ENCODE results near the gene MGAT4B.

The MGAT4B gene

GRCh38 chr5:179769796-179770195 lies 36.9 kb downstream of the MGAT4B start:
- DNase-seq (ENCODE audit: low read depth, low spot score): no peak

- DNase-seq (ENCODE audit: low read depth, low spot score): no peak
Measured at GRCh38 chr5:179769271-179769670, 37.4 kb downstream of the MGAT4B start.

GRCh38 chr5:179768326-179769085 lies 38.2 kb downstream of the MGAT4B start:
- no peak for DNase-seq (ENCODE audit: low read depth, low spot score)

- DNase-seq (ENCODE audit: low read depth, low spot score): no peak
Measured at GRCh38 chr5:179767496-179768100, 39.1 kb downstream of the MGAT4B start.

- no peak for DNase-seq (ENCODE audit: low read depth, low spot score)
Measured at GRCh38 chr5:179766726-179767455, 39.8 kb downstream of the MGAT4B start.

GRCh38 chr5:179766021-179766725 lies 40.5 kb downstream of the MGAT4B start:
- no peak for DNase-seq (ENCODE audit: low read depth, low spot score)

GRCh38 chr5:179765400-179765799 lies 41.3 kb downstream of the MGAT4B start:
- DNase-seq (ENCODE audit: low read depth, low spot score): no peak

GRCh38 chr5:179764056-179764455 lies 42.6 kb downstream of the MGAT4B start:
- no peak for DNase-seq (ENCODE audit: low read depth, low spot score)

GRCh38 chr5:179763215-179763945 lies 43.3 kb downstream of the MGAT4B start:
- DNase-seq (ENCODE audit: low read depth, low spot score): no peak

GRCh38 chr5:179762781-179763176 lies 43.9 kb downstream of the MGAT4B start:
- DNase-seq (ENCODE audit: low read depth, low spot score): no peak

GRCh38 chr5:179762079-179762780 lies 44.4 kb downstream of the MGAT4B start:
- no peak for DNase-seq (ENCODE audit: low read depth, low spot score)

- DNase-seq (ENCODE audit: low read depth, low spot score): no peak
Measured at GRCh38 chr5:179759581-179760551, 46.8 kb downstream of the MGAT4B start.

- DNase-seq (ENCODE audit: low read depth, low spot score): no peak
Measured at GRCh38 chr5:179758955-179759354, 47.7 kb downstream of the MGAT4B start.

- DNase-seq (ENCODE audit: low read depth, low spot score): no peak
Measured at GRCh38 chr5:179755022-179755421, 51.6 kb downstream of the MGAT4B start.

GRCh38 chr5:179753971-179754370 lies 52.7 kb downstream of the MGAT4B start:
- no peak for DNase-seq (ENCODE audit: low read depth, low spot score)

- no peak for DNase-seq (ENCODE audit: low read depth, low spot score)
Measured at GRCh38 chr5:179749857-179750508, 56.7 kb downstream of the MGAT4B start.

- no peak for DNase-seq (ENCODE audit: low read depth, low spot score)
Measured at GRCh38 chr5:179747811-179748210, 58.9 kb downstream of the MGAT4B start.
